ENCODE measurements around the gene NAP1L2.
"Not testable (repeated sequence)": the region's sequence is repeated elsewhere in the genome, so short reads cannot be mapped to it uniquely, and the experiment has no call there.

NAP1L2 gene

GRCh38 chrX:73214426-73215094 is at the start of gene NAP1L2:
TSS of gene NAP1L2 (minus strand) at chrX:73214851. CDS start at chrX:73214492, 359 bp downstream.
- peak; percentile 1 for DNase-seq

GRCh38 chrX:73262991-73263390 is 48.3 kb upstream of the NAP1L2 start:
- peak; percentile 13 for DNase-seq

GRCh38 chrX:73239242-73239641 is 24.6 kb upstream of the NAP1L2 start:
- DNase-seq, result no peak

GRCh38 chrX:73217621-73218020 is 3.0 kb upstream of the NAP1L2 start:
- DNase-seq, result no peak

- DNase-seq, result no peak
These were observed 595 bp upstream of the NAP1L2 start for GRCh38 chrX:73215246-73215645.

- no peak for DNase-seq
These were observed 771 bp downstream of the NAP1L2 start for GRCh38 chrX:73213734-73214425.

- no peak for DNase-seq
These were observed 8.3 kb downstream of the NAP1L2 start for GRCh38 chrX:73206366-73206765.

GRCh38 chrX:73182502-73183114 is 32.0 kb downstream of the NAP1L2 start:
- DNase-seq, result no peak

- not testable (repeated sequence) for DNase-seq
These were observed 45.7 kb downstream of the NAP1L2 start for GRCh38 chrX:73168945-73169344.

All from NCI-H2171 treated with DMSO at 0.1 percent for 48 hours (cell line).